Lower leg skin (tissue), 4 donors: ENCODE data around the gene GPR18. TPM values are rescaled to one million over a fixed set of nuclear protein-coding genes. Genes with fewer than 3 reads are reported as not detected.

Experiments used
- DNase-seq, 2 donors: peaks; one replicate each; pipeline ENCODE4 v3.0.0-alpha.2; 2019; ENCODE audit warnings: low spot score in 2 of 2
- H3K4me3 ChIP-seq: fragments of 200-600 bp; sonication (generic); 2 replicates; pipeline ENCODE4 v1.5.1; 2017; ENCODE audit warnings: mild to moderate bottlenecking, low read depth; ENCODE audit not compliant: poor library complexity, severe bottlenecking
- POLR2A ChIP-seq, 2 donors: fragments of 450-650 bp; IDR thresholded peaks; one replicate each; pipeline ENCODE4 v1.6.1; 2016 to 2017; ENCODE audit warnings: antibody characterized with exemption in 2 of 2, mild to moderate bottlenecking in 1 of 2, moderate library complexity in 1 of 2
- WGBS, 2 donors: methylation state at CpG; one replicate each; pipeline ENCODE4 v1.1.5; 2018; 5-methylcytosine and 5-hydroxymethylcytosine counted together
- intact Hi-C: fragments of 100-400 bp; cut with DNase I; formaldehyde crosslinking; loops from one replicate; pipeline ENCODE4 v1.15.0; 2023; ENCODE audit warnings: low total_unique reads
- total RNA-seq, 4 donors: library from RNA; depleted of rRNA; stranded (reverse); fragments of >200 nt; gene quantifications; one replicate each; pipeline ENCODE4 v1.1.0, GENCODE V29; 2016
- TF ChIP-seq, protein P1 (sequence below), 3 donors: fragments of 450-650 bp; IDR thresholded peaks; one replicate each; pipeline ENCODE4 v1.5.1; 2016; ENCODE audit warnings: antibody characterized with exemption in 3 of 3, mild to moderate bottlenecking in 3 of 3, moderate library complexity in 2 of 3

GPR18 gene
- total RNA-seq, 4 donors from 2014 or later, result not detected

DNA sequence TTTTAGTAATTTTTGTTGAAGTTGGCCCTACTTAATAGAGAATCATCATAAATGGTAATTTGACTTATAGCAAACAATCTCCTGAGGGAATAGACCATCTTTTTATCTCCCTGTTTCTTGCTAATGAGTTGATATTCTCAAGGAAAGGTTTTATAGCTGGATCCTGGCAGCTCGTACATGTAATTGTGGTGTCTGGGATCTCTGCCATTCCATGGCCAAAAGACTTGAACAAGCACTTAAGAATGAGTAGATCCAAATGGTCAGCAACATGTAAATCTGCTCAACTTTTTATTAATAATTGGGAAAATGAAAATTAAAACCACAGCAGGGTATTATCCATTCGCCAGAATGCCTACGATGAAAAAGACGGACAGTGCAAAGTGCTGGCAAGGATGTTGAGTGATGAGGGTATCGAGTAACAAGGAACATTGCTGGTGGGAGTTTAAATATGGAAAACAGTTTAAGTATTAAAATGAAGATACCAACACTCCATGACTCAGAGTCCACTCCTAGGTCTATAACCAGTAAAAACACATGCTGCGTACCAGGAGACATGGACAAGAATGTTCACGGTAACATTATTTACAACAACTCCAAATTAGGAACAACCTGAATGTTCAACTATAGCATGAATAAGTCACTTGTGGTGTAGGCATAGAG, 5.1 kb upstream of the GPR18 start:
- intact Hi-C loops, result loop anchor here (5.0 kb wide), 1 partner anchor 86 kb away; no protein-coding TSS in a partner anchor
- no peak overlapping the region for H3K4me3 ChIP-seq
- no peak for DNase-seq
- TF ChIP-seq, protein P1, sequence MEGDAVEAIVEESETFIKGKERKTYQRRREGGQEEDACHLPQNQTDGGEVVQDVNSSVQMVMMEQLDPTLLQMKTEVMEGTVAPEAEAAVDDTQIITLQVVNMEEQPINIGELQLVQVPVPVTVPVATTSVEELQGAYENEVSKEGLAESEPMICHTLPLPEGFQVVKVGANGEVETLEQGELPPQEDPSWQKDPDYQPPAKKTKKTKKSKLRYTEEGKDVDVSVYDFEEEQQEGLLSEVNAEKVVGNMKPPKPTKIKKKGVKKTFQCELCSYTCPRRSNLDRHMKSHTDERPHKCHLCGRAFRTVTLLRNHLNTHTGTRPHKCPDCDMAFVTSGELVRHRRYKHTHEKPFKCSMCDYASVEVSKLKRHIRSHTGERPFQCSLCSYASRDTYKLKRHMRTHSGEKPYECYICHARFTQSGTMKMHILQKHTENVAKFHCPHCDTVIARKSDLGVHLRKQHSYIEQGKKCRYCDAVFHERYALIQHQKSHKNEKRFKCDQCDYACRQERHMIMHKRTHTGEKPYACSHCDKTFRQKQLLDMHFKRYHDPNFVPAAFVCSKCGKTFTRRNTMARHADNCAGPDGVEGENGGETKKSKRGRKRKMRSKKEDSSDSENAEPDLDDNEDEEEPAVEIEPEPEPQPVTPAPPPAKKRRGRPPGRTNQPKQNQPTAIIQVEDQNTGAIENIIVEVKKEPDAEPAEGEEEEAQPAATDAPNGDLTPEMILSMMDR (IDR thresholded peaks at IDR 0.05), result no peak
- no peak for TF ChIP-seq POLR2A (IDR thresholded peaks at IDR 0.05)
- 84 to 88% methylated on average over 7 of the region's 7 CpGs for WGBS, 2 donors

DNA sequence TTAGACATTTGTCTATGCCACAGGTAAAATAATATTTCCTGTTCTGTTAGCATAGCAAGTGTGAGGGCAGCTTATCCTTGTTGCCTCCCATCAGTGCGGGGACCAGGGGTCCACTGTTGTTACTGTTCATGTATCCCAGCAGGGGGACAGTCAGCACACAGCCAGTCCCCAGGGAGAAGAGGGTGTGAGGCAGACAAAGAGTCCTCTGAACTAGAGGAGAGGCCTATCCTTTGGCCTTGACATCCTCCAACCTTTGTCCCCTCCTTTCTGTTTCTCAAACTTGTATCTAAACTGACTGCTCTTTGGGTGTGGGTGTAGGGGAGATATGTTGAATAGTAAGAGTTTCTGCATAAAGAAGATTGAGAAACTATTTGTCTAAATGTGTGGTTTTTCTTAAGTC, 2.9 kb upstream of the GPR18 start:
- no peak for DNase-seq
- TF ChIP-seq, protein P1 (IDR thresholded peaks at IDR 0.05), result no peak
- no peak for TF ChIP-seq POLR2A (IDR thresholded peaks at IDR 0.05)
- H3K4me3 ChIP-seq, result no peak overlapping the region
- intact Hi-C loops, result loop anchor here (5.0 kb wide), 1 partner anchor 84 kb away; no protein-coding TSS in a partner anchor
- WGBS, 2 donors, result 90 to 95% methylated on average over 1 of the region's 1 CpG

DNA sequence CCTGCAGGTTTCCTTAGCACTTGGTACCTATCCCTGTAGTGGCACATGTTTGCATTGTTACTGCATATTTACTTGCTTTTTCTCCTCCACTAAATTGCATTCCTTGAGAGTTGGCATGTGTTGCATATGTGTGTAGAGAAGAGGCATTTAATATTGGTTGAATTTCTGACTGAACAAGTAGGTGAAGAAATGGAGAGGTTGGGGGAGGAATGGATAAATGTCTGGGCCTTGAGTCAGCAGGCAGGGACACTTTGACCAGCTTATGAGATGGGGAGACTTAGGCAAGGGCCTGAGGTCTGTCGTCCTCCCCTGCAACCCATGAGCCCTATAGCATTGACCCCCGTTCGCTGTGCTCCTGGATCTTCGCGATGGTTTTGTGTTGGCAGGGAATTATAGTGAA, 2.0 kb upstream of the GPR18 start:
- 93 to 94% methylated on average over 5 of the region's 5 CpGs for WGBS, 2 donors
- H3K4me3 ChIP-seq, result no peak overlapping the region
- no peak for DNase-seq
- TF ChIP-seq, protein P1 (IDR thresholded peaks at IDR 0.05), result no peak
- no peak for TF ChIP-seq POLR2A (IDR thresholded peaks at IDR 0.05)
- intact Hi-C loops, result loop anchor here (5.0 kb wide), 1 partner anchor 83 kb away; no protein-coding TSS in a partner anchor

DNA sequence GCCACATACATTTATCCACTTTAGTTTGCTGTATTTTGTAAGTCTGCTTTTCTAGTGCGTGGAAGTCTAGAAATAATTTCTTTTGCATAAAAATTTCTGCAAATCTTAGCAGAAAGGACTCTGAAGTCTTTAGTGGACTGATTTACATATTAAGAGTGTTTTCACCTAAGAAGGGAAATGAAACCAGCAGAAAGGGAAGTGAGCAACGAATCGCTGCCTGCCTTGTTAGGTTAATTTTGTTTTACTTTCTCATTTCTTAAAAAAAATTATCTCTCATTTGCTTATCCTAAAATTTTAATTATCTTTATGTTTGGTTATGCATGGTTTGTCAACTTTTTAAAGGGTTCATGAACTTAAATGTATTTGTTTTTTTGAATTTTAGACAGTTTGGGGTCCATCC, 767 bp upstream of the GPR18 start:
- WGBS, 2 donors, result 75 to 86% methylated on average over 3 of the region's 3 CpGs
- no peak for DNase-seq
- no peak overlapping the region for H3K4me3 ChIP-seq
- intact Hi-C loops, result no loop called here
- TF ChIP-seq POLR2A (IDR thresholded peaks at IDR 0.05), result no peak
- TF ChIP-seq, protein P1 (IDR thresholded peaks at IDR 0.05), result no peak

DNA sequence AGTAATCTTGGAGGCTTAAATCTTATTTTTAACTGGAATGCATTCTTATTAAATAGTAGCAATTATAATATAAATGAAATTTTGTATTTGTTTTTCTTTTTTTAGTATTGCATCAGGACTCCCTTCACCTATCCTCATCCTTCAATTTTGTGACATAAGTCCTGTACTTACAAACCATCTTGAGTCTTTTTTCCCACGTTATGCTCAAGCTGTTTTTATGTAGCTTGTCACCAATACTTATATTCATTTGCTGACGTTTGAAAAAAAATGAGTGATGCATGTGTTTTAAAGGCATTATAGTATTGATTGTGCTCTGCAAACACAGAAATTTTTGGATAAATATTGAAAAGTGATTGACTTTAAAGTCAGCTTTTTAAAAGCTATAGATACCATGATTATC, 888 bp downstream of the GPR18 start:
- intact Hi-C loops, result no loop called here
- no peak for TF ChIP-seq POLR2A (IDR thresholded peaks at IDR 0.05)
- TF ChIP-seq, protein P1 (IDR thresholded peaks at IDR 0.05), result no peak
- DNase-seq, result no peak
- WGBS, 2 donors, result 86 to 87% methylated on average over 2 of the region's 2 CpGs
- H3K4me3 ChIP-seq, result no peak overlapping the region

DNA sequence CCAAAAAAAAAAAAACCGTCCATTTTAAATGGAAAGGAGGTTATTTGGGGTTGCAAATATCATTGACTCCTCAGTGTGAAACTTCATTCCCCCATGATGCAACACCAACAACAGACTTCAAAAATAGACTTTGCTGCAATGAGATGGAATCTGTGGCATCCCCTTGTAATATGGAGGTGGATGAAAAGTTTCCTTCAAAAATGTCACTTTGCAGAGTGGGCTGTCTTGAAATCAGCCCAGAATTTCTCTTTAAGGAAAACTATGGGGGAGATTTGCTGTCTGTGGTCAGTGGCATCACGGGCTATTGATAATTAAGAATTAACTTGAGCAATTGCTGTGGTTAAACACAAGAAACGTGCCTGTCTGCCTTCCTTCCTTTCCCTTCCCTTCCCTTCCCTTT, 1.5 kb downstream of the GPR18 start:
- DNase-seq, result no peak
- WGBS, 2 donors, result 80% methylated on average over 3 of the region's 3 CpGs
- intact Hi-C loops, result no loop called here
- no peak overlapping the region for H3K4me3 ChIP-seq
- TF ChIP-seq POLR2A (IDR thresholded peaks at IDR 0.05), result no peak
- TF ChIP-seq, protein P1 (IDR thresholded peaks at IDR 0.05), result no peak
